Mesothelial cell of epicardium (in vitro differentiated cells): ENCODE measurements around the gene LTA. TPM values are rescaled to one million over a fixed set of nuclear protein-coding genes. Genes with fewer than 3 reads are reported as not detected.

Experiments used
- DNase-seq, 2 experiments: peaks; one replicate each; pipeline ENCODE4 v3.0.0; 2021; ENCODE audit warnings: low spot score in 2 of 2; ENCODE audit not compliant: unreplicated experiment in 2 of 2
- H3K27ac Mint-ChIP-seq: 2 replicates; pipeline ENCODE4 v1.8.0; 2021; ENCODE audit warnings: mixed read lengths
- H3K27me3 Mint-ChIP-seq: 2 replicates; pipeline ENCODE4 v1.8.0; 2021; ENCODE audit warnings: low read depth, mixed read lengths
- H3K36me3 Mint-ChIP-seq: 2 replicates; pipeline ENCODE4 v1.8.0; 2021; ENCODE audit warnings: mixed read lengths
- H3K4me1 Mint-ChIP-seq: 2 replicates; pipeline ENCODE4 v1.8.0; 2021; ENCODE audit warnings: mixed read lengths
- H3K4me3 Mint-ChIP-seq: 2 replicates; pipeline ENCODE4 v1.8.0; 2021; ENCODE audit warnings: mild to moderate bottlenecking, moderate library complexity, mixed read lengths
- H3K9me3 Mint-ChIP-seq: 2 replicates; pipeline ENCODE4 v1.8.0; 2021; ENCODE audit warnings: mixed read lengths
- CTCF ChIP-seq: fragments of 200-600 bp; sonication (generic); IDR thresholded peaks from one replicate; pipeline ENCODE4 v1.5.0; 2021; ENCODE audit warnings: antibody characterized with exemption; ENCODE audit not compliant: unreplicated experiment
- total RNA-seq: library from RNA; stranded (reverse); gene quantifications from 3 replicates; pipeline ENCODE4 v1.2.1, GENCODE V29; 2021

The LTA gene
- total RNA-seq, 1 donor from 2014 or later: 0.16 TPM

DNA sequence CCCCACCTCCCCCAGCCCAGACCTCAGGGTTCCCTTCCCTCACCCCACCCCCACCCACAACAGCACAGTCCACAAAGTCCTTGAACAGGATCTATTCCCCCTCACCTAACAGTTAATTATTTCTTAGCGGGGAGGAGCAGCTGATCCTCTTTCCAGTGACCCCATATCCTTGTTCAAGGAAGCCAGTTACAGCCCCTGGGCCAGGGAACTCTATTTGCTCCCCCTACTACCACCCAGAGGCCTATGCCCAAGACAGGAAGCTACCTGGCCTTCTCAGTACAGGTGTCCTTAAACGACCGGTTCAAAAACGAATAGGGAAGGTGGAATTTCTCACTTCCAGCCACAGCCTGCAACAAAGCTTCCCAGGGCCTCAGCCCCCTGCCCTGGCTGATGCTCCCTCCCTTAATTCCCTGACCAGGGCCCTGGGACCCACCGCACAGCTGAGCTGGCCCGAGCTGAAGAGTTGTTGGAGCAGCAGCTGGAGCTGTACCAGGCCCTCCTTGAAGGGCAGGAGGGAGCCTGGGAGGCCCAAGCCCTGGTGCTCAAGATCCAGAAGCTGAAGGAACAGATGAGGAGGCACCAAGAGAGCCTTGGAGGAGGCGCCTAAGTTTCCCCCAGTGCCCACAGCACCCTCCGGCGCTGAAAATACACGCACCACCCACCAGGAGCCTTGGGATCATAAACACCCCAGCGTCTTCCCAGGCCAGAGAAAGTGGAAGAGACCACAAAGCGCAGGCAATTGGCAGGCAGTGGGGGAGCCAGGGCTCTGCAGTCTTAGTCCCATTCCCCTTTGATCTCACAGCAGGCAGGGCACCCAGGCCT is 42.5 kb upstream of the LTA start:
- DNase-seq: no peak
- Mint-ChIP-seq H3K4me3 (no peak overlapping the region), H3K4me1 (no peaks in the 10 kb centered on the region), H3K9me3 (no peaks in the 10 kb centered on the region), H3K27me3 (no peaks in the 10 kb centered on the region), H3K36me3 (peaks cover 29% of the 10 kb centered on the region), H3K27ac (no peak overlapping the region)
- TF ChIP-seq CTCF: no peak

DNA sequence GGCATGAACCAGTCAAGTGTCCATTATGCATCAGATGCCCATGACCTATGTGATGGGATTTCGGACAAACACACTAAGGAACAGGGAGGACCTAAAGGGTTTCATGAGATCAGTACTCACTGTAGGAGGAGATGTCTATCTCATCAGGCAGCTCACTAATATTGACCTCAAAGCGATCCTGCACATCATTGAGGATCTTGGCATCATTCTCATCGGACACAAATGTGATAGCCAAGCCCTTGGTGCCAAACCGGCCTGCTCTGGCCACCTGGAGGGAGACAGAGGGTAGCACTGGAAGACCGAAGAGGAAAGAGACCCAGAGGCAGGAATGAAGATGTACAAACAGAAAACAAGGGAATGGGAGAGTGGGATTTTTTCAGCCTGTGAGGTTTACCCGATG is 41.4 kb upstream of the LTA start:
- no peak for DNase-seq
- no peaks in the 10 kb centered on the region for H3K27me3 Mint-ChIP-seq

GRCh38 chr6:31531162-31531561 is 40.9 kb upstream of the LTA start:
- Mint-ChIP-seq H3K36me3 (peaks cover 43% of the 10 kb centered on the region), H3K9me3 (no peaks in the 10 kb centered on the region), H3K4me1 (no peaks in the 10 kb centered on the region), H3K4me3 (no peak overlapping the region), H3K27me3 (no peaks in the 10 kb centered on the region), H3K27ac (no peak overlapping the region)
- DNase-seq: no peak
- TF ChIP-seq CTCF: no peak

More for the DNA sequence above, 41.4 kb upstream of the LTA start:
- peaks cover 37% of the 10 kb centered on the region for H3K36me3 Mint-ChIP-seq
- H3K4me3 Mint-ChIP-seq: no peak overlapping the region
- TF ChIP-seq CTCF: no peak
- H3K9me3 Mint-ChIP-seq: no peaks in the 10 kb centered on the region
- no peak overlapping the region for H3K27ac Mint-ChIP-seq
- H3K4me1 Mint-ChIP-seq: no peaks in the 10 kb centered on the region

- Mint-ChIP-seq H3K27me3 (no peaks in the 10 kb centered on the region), H3K27ac (no peak overlapping the region), H3K4me1 (peaks cover 2% of the 10 kb centered on the region), H3K9me3 (no peaks in the 10 kb centered on the region), H3K4me3 (no peak overlapping the region), H3K36me3 (peaks cover 48% of the 10 kb centered on the region)
- TF ChIP-seq CTCF: no peak
- no peak for DNase-seq
Observed at GRCh38 chr6:31531771-31532643, 40.1 kb upstream of the LTA start.

DNA sequence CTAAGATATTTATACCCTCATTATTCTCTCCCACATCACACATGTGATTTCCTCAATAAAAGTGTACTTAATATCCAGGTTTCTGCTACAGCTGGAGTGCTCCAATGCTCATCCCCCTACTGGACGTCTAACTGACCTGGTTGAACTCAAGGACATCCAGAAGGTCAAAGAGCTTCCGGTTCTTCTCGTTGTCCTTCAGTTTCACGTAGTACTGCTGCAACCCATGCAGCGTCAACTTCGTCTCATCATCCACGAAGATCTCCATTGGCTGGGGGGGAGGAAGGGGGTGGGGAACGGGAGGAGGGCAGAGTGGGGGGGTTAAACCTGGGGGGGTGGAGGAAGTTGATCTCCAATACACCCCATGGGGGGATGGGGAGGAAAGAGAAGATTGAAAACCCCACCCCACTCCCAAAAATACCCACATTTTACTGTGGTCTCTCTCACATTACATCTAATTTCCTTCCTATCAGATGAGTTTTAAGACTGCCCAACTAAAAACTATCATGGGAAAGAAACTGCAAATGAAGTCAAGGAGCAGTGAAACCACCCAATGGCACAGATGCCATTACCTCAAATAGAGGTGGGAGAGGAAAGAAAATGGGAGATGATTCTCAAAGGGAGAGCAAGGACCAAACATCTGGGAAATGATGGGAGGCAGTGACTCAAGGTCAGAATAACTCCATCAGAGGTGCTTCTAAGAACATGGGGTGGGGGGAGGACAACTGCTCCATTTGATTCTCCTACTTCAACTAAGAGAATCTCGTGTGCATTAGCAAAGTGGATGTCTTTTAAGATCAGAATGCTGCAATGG is 39.2 kb upstream of the LTA start:
- no peak for TF ChIP-seq CTCF
- H3K27me3 Mint-ChIP-seq: no peaks in the 10 kb centered on the region
- H3K9me3 Mint-ChIP-seq: no peaks in the 10 kb centered on the region
- H3K36me3 Mint-ChIP-seq: peaks cover 51% of the 10 kb centered on the region
- no peak for DNase-seq
- no peak overlapping the region for H3K27ac Mint-ChIP-seq
- H3K4me1 Mint-ChIP-seq: peaks cover 2% of the 10 kb centered on the region
- H3K4me3 Mint-ChIP-seq: no peak overlapping the region
